HepG2 (cell line): ENCODE results near the gene LHFPL2.

Experiments used
- AGO2 ChIP-seq: fragments of 200-400 bp; formaldehyde crosslinking; optimal IDR thresholded peaks from 2 replicates; pipeline ENCODE3; 2017; ENCODE audit warnings: mild to moderate bottlenecking, low read depth, low read length, moderate library complexity
- GTF2F1 ChIP-seq: fragments of 150-350 bp; IDR thresholded peaks from 2 replicates; pipeline ENCODE4 v1.6.1; 2014; ENCODE audit warnings: low read length
- ZNF20 ChIP-seq: sonication (generic); formaldehyde crosslinking; IDR thresholded peaks from 2 replicates; pipeline ENCODE4 v1.4.0; 2020; ENCODE audit warnings: mild to moderate bottlenecking, moderate library complexity, missing genetic modification reagents
- TF ChIP-seq, protein P1 (sequence below): sonication (generic); formaldehyde crosslinking; IDR thresholded peaks from 2 replicates; pipeline ENCODE4 v1.5.1; 2020; ENCODE audit warnings: missing genetic modification reagents, mild to moderate bottlenecking, borderline replicate concordance

DNA sequence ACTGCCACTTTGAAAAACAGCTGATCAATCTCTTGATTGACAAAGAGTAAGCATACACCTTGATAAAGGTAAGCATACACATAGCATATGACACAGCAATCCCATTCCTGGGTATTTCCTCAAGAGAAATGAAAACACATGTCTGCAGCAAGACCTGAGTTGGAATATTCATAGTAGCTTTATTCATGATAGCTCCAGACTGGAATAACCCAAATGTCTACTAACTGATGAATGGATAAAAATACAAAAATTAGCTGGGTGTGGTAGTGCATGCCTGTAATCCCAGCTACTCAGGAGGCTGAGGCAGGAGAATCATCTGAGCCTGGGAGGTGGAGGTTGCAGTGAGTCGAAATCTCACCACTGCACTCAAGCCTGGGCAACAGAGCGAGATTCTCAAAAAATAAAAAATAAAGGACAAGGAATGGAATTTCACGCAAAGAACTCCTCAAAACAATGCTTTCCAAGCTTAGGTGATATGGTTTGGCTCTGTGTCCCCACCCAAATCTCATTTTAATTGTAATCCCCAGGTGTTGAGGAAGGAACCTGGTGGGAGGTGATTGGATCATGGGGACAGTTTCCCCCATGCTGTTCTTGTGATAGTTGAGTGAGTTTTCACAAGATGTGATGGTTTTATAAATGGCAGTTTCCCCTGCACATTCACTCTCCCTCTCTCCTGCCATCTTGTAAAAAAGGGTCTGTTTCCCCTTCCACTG, 41.1 kb upstream of the LHFPL2 start:
- TF ChIP-seq ZNF20 (CRISPR knock-in tag) (no peak), GTF2F1 (no peak), AGO2 (no peak)
- TF ChIP-seq, protein P1, sequence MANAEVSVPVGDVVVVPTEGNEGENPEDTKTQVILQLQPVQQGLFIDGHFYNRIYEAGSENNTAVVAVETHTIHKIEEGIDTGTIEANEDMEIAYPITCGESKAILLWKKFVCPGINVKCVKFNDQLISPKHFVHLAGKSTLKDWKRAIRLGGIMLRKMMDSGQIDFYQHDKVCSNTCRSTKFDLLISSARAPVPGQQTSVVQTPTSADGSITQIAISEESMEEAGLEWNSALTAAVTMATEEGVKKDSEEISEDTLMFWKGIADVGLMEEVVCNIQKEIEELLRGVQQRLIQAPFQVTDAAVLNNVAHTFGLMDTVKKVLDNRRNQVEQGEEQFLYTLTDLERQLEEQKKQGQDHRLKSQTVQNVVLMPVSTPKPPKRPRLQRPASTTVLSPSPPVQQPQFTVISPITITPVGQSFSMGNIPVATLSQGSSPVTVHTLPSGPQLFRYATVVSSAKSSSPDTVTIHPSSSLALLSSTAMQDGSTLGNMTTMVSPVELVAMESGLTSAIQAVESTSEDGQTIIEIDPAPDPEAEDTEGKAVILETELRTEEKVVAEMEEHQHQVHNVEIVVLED (CRISPR knock-in tag): no peak
